Sigmoid colon (tissue), 7 donors: ENCODE measurements around the gene CDO1. TPM values are rescaled to one million over a fixed set of nuclear protein-coding genes. Genes with fewer than 3 reads are reported as not detected.

Experiments used
- DNase-seq: peaks from one replicate; pipeline ENCODE4 v3.0.0-alpha.2; 2019
- H3K27ac ChIP-seq, 4 donors: fragments of 200-600 bp; sonication (generic); one replicate each; pipeline ENCODE4 v1.5.1; 2016 to 2019; ENCODE audit warnings: mild to moderate bottlenecking in 1 of 4
- H3K27me3 ChIP-seq, 3 donors: fragments of 200-600 bp; sonication (generic); one replicate each; pipeline ENCODE4 v1.5.1; 2019; ENCODE audit warnings: mild to moderate bottlenecking in 1 of 3
- H3K36me3 ChIP-seq, 4 donors: fragments of 200-600 bp; sonication (generic); one replicate each; pipeline ENCODE4 v1.5.1; 2016 to 2019
- H3K4me1 ChIP-seq, 4 donors: fragments of 200-600 bp; sonication (generic); one replicate each; pipeline ENCODE4 v1.5.1; 2017 to 2019
- H3K4me3 ChIP-seq, 4 donors: fragments of 200-600 bp; sonication (generic); one replicate each; pipeline ENCODE4 v1.5.1; 2017 to 2019; ENCODE audit warnings: mild to moderate bottlenecking in 2 of 4, moderate library complexity in 1 of 4
- H3K9me3 ChIP-seq, 4 donors: fragments of 200-600 bp in 3 of 4; sonication (generic) in 3 of 4; one replicate each; pipeline versions ENCODE4 v1.5.1 to v1.6.1; 2013 to 2019
- EP300 ChIP-seq, 4 donors: sonication (generic); formaldehyde crosslinking; IDR thresholded peaks; one replicate each; pipeline ENCODE4 v1.6.1; 2017; ENCODE audit warnings: antibody characterized with exemption in 4 of 4
- POLR2A ChIP-seq, 2 donors: fragments of 450-650 bp; IDR thresholded peaks; one replicate each; pipeline ENCODE4 v1.6.1; 2016; ENCODE audit warnings: antibody characterized with exemption in 2 of 2, mild to moderate bottlenecking in 2 of 2, moderate library complexity in 2 of 2
- POLR2AphosphoS5 ChIP-seq, 4 donors: sonication (generic); formaldehyde crosslinking; IDR thresholded peaks; one replicate each; pipeline ENCODE4 v1.6.1; 2017; ENCODE audit warnings: antibody characterized with exemption in 4 of 4
- WGBS, 2 donors: extraction: QIAGEN DNeasy Blood & Tissue Kit; methylation state at CpG; one replicate each; pipeline ENCODE4 v1.1.7; 2013; 5-methylcytosine and 5-hydroxymethylcytosine counted together
- intact Hi-C: fragments of 100-400 bp; cut with DNase I; formaldehyde crosslinking; loops from one replicate; pipeline ENCODE4 v1.15.1; 2023
- polyA plus RNA-seq, 3 donors: library from polyadenylated mRNA; stranded (reverse); fragments of 200-250 nt; gene quantifications; one replicate each; pipeline ENCODE4 v1.2.3, GENCODE V29; 2013
- total RNA-seq, 4 donors: library from RNA; depleted of rRNA; stranded (reverse); fragments of >200 nt; gene quantifications; one replicate each; pipeline ENCODE4 v1.1.0, GENCODE V29; 2016
- TF ChIP-seq, protein P1 (sequence below), 4 experiments: fragments of 450-650 bp in 3 of 4; fragments of 200-600 bp in 1 of 4; IDR thresholded peaks; one replicate each; pipeline ENCODE4 v1.5.1; 2016 to 2019; ENCODE audit warnings: antibody characterized with exemption in 4 of 4, mild to moderate bottlenecking in 3 of 4, moderate library complexity in 2 of 4
- donor health status: healthy with polysubstance abuse.
- donor health status: Bipolar disorder and iron deficiency.
- donor health status: healthy.

The CDO1 gene
- total and polyA plus RNA-seq, 7 donors, result 5.4 to 21.4 (median 18.2) TPM; not detected in 1

DNA sequence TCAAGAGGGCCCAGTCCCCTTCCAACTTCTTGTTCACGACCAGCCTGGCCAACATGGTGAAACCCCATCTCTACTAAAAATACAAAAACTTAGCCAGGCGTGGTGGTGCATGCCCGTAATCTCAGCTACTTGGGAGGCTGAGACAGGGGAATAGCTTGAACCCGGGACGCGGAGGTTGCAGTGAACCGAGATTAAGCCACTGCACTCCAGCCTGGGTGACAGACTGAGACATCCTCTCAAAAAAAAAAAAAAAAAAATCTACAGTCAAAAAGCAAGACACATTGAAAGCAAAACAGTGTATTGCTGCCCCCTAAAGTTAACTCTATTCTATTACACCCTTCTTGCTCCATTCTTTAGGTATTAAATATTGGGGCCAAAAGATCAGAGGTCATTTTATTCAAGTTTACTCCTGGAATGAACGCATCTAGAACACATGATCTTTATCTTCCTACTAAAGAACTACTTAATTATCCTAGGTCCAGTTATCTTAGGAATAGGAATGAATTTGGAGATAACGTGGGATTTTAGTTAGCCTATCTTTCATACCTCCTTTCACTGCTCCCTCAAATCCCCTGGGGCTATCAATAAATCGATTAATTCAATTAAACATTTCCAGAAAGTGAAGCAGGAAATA is 22.5 kb upstream of the CDO1 start:
- Histone ChIP-seq H3K4me3 (no peak overlapping the region), H3K9me3 (no peaks in the 10 kb centered on the region), H3K36me3 (peaks cover 3 to 36% (median 16%) of the 10 kb centered on the region in 4 donors), H3K27ac (peak overlapping the region in 3 of 4 donors; percentile 23 to 95 (median 35)), H3K4me1 (peaks cover 0 to 44% (median 38%) of the 10 kb centered on the region in 4 donors), H3K27me3 (no peaks in the 10 kb centered on the region)
- intact Hi-C loops, result no loop called here
- DNase-seq, result no peak
- TF ChIP-seq EP300 (IDR thresholded peaks at IDR 0.05), result no peak
- no peak for TF ChIP-seq POLR2A (IDR thresholded peaks at IDR 0.05)
- TF ChIP-seq POLR2AphosphoS5 (IDR thresholded peaks at IDR 0.05), result no peak
- TF ChIP-seq, protein P1, sequence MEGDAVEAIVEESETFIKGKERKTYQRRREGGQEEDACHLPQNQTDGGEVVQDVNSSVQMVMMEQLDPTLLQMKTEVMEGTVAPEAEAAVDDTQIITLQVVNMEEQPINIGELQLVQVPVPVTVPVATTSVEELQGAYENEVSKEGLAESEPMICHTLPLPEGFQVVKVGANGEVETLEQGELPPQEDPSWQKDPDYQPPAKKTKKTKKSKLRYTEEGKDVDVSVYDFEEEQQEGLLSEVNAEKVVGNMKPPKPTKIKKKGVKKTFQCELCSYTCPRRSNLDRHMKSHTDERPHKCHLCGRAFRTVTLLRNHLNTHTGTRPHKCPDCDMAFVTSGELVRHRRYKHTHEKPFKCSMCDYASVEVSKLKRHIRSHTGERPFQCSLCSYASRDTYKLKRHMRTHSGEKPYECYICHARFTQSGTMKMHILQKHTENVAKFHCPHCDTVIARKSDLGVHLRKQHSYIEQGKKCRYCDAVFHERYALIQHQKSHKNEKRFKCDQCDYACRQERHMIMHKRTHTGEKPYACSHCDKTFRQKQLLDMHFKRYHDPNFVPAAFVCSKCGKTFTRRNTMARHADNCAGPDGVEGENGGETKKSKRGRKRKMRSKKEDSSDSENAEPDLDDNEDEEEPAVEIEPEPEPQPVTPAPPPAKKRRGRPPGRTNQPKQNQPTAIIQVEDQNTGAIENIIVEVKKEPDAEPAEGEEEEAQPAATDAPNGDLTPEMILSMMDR (IDR thresholded peaks at IDR 0.05), result peak; percentile 29 to 51 (median 40)
- WGBS, 2 donors, result 40 to 50% methylated on average over 10 of the region's 10 CpGs

DNA sequence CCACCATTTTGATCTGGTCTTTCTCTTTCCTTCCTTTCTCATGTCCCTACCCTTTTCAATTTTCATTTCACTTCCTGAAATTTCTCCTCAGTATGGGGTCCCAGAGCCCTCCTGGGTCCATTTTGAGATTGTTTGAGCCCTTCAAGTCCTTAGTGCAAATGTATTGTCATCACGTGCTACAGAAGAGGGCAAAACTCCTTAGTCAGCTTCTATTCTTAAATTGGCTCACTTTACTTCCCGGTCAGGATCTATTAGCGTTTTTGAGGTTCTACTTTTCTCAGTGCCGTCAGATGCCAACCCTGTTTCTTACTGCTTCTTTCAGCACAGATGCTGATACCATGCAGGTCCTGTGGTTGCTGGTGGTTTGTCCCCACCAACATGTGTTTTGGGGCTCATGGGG is 19.0 kb upstream of the CDO1 start:
- Histone ChIP-seq H3K36me3 (peaks cover 3 to 71% (median 16%) of the 10 kb centered on the region in 4 donors), H3K27ac (no peak overlapping the region), H3K27me3 (no peaks in the 10 kb centered on the region), H3K4me1 (peaks cover 0 to 28% (median 23%) of the 10 kb centered on the region in 4 donors), H3K4me3 (no peak overlapping the region), H3K9me3 (no peaks in the 10 kb centered on the region)
- no peak for DNase-seq
- intact Hi-C loops, result no loop called here
- TF ChIP-seq EP300 (IDR thresholded peaks at IDR 0.05) (no peak), POLR2AphosphoS5 (IDR thresholded peaks at IDR 0.05) (no peak), POLR2A (IDR thresholded peaks at IDR 0.05) (no peak)
- TF ChIP-seq, protein P1 (IDR thresholded peaks at IDR 0.05), result no peak
- WGBS, 2 donors, result 90 to 92% methylated on average over 4 of the region's 4 CpGs

DNA sequence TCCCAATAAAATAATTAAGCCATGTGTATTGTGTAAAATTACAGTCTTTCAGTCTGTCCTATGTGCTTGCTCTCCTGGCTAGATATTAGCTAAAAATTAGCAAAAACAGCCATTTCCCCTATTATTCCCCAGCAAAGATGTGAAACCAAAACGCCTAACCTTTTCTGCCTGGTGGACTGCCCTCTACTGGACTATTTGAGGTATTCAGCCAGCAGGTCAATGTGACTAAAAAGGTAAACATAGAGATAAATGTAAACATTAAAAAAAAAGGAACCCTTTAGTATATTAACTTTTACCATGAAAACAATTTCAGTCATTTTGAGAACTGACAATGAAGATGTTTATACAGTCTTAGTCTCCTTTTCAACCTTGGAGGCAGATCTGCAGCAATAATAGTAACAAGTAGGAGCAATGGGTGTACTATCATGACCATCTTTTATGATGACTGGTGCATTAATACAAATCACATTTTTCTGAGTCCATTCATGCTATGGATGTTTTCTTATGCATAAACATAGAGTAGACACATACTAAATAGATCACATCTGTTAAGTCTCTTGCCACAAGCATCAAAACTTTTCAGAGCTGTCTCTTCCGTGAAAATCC is 14.8 kb upstream of the CDO1 start:
- H3K27me3 ChIP-seq, result no peaks in the 10 kb centered on the region
- TF ChIP-seq EP300 (IDR thresholded peaks at IDR 0.05) (no peak), POLR2AphosphoS5 (IDR thresholded peaks at IDR 0.05) (no peak), POLR2A (IDR thresholded peaks at IDR 0.05) (no peak)
- TF ChIP-seq, protein P1 (IDR thresholded peaks at IDR 0.05), result peak in 3 of 4 experiments; percentile 33 to 68 (median 47)
- DNase-seq, result no peak
- no peak overlapping the region for H3K4me3 ChIP-seq
- H3K36me3 ChIP-seq, result peaks cover 0 to 90% (median 18%) of the 10 kb centered on the region in 4 donors
- no peak overlapping the region for H3K27ac ChIP-seq
- H3K4me1 ChIP-seq, result no peaks in the 10 kb centered on the region
- H3K9me3 ChIP-seq, result no peaks in the 10 kb centered on the region
- intact Hi-C loops, result no loop called here
- WGBS, 2 donors, result 52 to 53% methylated on average over 2 of the region's 2 CpGs

DNA sequence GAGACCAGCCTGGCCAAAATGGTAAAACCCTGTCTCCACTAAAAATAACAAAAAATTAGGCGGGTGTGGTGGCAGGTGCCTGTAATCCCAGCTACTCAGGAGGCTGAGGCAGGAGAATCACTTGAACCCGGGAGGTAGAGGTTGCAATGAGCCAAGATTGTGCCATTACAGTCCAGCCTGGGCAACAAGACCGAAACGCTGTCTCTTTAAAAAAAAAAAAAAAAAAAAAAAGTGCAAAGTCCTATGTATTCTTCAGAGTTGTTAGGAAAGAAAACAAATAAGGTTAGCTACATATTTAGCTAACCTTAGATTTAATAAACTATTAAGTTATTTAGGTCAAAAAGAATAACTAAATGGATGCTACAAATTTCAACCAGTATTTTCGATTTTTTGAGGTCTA is 13.5 kb upstream of the CDO1 start:
- no peak for DNase-seq
- Histone ChIP-seq H3K27ac (no peak overlapping the region), H3K36me3 (peaks cover 0 to 77% (median 13%) of the 10 kb centered on the region in 4 donors), H3K4me3 (no peak overlapping the region), H3K4me1 (no peaks in the 10 kb centered on the region), H3K27me3 (no peaks in the 10 kb centered on the region), H3K9me3 (no peaks in the 10 kb centered on the region)
- WGBS, 2 donors, result 65 to 95% methylated on average over 5 of the region's 5 CpGs
- TF ChIP-seq POLR2A (IDR thresholded peaks at IDR 0.05) (no peak), POLR2AphosphoS5 (IDR thresholded peaks at IDR 0.05) (no peak), EP300 (IDR thresholded peaks at IDR 0.05) (no peak)
- TF ChIP-seq, protein P1 (IDR thresholded peaks at IDR 0.05), result no peak
- intact Hi-C loops, result no loop called here
